GM19455 (cell line): ENCODE results near the gene MAN1A1.

Experiments
- ATAC-seq: cut with Tn5 transposase; IDR thresholded peaks from one replicate; pipeline ENCODE4 v1.9.1; 2021; ENCODE audit not compliant: unreplicated experiment

Gene MAN1A1

DNA sequence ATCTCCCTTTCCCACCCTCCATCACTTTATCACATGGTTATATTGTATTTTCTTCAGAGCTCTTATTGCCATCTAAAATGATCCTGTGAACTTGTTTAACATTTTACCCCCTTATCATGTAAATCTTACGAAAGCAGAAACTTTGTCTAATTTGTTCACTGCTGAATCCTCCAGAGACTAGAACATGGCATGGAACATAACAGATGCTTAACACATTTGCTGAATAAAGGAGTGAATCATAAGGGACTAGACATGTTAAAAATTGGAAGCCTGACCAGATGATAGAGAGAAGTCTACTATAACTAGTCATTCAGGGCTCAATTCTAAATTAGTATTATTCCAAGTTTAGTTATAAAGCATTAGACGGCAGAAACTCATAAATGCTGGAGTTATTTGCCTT is 73.3 kb downstream of the MAN1A1 start:
- ATAC-seq, result no peak

DNA sequence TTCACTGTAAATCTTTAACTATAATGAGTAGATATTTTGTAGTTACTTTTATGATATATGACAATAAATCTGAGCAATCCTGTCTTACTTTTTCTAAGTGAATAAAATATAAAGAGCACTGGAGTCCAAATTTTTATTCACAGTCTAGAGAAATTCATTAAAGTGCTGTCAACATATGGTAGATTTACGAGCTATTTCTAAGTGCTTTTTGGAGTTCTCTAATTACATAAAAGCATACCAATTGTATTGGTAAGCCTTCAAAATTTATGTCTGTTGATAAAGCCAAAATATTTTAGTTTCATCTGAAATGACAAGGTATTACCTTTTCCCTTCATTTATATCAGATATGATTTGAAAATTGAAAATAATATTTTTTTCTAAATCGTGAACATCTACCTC is 75.4 kb downstream of the MAN1A1 start:
- ATAC-seq, result no peak

DNA sequence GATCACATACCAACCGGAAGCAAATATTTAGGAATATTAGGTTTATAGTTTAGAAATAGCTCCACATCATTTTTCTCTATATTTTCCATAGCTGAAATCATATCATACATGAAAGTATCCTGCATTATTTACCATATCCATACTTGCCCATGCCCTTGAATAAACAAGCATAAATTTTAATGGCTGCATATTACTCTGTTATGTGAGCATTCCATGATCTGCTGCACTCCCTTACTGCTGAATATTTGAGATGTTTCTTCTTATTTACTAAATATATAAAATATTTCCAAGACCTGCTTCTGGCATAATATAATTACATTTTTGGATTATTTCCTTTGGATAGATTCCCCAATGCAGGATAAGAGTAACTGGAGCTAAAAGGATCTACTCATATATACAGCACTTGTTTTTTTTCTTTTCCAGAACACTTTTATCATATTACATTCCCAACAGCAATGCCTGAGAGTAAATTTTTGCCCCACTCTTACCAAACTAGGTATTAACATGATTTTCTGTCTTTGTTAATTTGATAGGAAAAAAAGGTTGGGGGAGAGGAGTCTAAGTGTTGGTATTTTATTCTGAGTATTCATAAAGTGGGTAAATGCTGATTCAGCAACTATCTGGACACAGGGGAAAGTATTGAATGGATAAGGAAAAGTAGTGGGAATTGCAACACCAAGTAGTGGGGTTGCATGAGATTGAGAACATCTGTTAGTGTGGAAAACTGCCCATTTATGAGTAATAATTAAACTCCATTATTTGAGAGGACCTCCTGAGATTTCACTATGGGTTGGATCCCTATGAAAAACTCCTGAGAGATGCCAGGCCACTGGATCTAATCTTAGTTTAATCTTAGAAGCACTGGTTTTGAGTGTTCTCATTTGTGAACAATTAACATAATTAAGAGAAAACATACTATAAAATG is 76.0 kb downstream of the MAN1A1 start:
- ATAC-seq, result no peak

DNA sequence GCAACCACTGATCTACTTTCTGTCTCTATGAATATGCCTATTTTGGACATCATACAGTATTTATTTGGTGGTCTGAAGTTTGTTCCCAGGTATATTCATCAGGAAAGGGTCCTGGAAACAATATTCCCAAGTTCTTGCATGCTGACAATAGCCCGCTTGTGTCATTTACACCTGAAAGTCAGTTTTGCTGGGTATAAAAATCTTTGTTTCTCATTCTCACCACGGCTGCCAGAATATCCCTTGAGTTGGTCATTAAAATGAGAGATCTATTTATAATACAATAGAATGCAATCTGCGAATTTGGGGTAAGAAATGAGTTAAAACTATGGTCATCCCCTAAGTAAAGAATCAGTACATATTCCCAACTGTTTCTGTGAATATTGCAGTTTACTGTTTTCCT is 79.0 kb downstream of the MAN1A1 start:
- ATAC-seq, result no peak

DNA sequence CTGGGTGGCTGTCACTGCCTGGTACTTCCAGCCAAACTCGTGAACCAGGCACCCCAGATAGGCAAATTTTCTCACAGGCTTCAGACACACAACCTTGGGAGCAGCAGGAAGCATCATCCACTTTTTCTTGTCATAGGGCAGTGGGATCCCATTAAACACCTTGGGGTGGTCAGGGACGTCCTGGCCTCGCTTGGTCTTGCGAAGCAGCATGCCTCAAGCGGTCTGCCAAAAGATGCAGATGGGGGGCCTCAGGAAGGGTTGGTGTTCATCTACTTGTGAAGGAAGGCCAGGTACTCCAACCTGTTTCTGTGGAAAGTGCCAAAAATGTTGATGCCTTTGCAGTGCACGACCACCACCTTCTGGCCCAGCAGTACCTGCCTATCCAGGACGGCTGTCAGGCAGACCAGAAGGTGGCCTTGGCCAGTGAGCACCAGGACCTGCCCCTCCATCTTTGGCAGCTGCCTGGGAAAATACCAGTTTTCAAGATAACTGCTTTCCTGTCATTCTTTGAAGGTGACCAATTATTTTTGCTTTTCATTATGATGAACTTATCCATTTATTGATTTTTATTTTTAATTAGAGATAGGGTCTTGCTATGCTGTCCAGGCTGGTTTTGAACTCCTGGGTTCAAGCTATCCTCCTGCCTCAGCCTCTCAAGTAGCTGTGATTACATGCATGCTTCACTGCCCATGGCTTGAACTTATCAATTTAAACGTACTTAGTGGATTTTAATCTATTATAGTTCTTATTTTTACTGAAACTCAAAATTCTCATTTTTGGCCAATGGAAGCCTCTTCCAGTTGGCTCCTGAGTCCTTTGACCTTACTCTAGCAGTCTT is 80.1 kb downstream of the MAN1A1 start:
- ATAC-seq, result no peak

DNA sequence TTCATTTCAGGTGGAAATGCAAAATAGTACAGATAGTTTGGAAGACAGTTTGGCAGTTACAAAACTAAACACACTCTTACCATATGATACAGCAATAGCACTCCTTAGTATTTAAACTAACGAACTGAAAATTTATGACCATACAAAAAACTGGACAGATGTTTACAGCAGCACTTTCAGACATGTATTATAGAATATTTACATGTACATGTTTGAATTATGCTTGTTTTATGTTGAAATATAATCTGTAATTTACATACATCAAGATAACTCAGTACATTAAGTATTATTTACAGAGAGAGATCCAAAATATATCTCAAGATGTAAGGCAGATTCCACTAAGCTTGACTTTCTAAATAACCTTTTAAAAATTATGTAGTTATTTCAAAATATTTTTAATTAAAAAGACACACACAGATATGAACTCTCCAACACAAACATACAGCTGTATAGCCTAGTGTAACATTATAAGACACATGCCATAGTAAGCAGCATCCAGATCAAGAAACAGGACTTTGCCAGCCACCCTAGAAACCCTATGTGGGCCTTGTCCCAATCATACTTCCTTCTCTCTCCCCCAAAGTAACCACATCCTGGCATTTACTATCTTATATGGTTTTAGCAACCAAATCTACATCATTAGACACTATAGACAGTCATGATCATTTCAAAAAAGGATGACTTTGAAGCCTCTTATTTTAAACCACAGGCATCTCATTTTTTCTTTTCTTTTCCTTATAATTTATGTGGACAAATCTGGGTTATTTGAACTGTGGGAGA is 82.2 kb downstream of the MAN1A1 start:
- no peak for ATAC-seq

DNA sequence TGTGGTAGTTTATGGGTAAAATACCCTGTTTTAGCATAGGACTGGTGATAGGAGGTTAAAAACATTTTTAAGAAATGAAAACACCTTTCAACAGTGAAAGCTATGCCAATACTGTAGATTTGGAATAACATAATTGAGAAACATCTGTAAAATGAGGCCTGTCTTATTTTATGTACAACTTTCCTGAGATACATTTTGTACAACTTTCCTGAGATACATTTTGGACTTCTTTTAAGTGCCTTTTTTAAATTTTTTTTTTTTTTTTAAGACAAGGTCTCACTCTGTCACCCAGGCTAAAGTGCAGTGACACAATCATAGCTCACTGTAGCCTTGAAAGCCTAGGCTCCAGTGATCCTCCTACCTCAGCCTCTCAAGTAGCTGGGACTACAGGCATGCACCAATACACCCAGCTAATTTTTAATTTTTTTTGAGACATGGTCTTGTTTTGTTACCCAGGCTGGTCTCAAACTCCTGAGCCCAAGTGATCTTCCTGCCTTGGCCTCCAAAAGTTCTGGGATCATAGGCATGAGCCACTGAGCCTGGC is 84.6 kb downstream of the MAN1A1 start:
- ATAC-seq, result no peak

DNA sequence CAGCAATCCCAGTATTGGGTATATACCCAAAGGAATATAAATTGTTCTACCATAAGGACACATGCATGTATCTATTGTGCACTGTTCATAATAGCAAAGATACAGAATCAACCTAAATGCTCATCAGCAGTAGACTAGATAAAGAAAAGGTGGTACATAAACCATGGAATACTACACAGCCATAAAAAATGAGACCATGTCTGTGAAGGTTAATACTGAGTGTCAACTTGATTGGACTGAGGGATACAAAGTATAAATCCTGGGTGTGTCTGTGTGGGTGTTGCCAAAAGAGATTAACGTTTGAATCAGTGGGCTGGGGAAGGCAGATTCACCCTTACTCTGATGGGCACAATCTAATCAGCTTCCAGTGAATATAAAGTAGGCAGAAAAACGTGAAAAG is 86.9 kb downstream of the MAN1A1 start:
- no peak for ATAC-seq

DNA sequence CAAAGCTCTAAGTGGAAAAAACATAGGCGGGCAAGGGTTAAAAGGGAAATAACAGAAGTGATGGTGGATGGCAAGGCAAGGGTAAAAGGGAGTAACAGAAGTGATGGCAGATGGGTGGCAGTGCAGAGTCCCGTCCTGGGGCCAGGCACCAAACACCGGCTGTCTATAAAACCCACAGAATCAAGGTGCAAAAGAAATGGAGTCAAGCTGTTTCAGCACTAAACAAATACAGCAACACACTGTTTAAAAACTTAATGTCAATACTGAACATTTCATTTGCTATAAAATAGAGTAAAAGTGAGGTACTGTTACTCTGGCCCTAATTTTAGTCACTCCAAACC is 87.6 kb downstream of the MAN1A1 start:
- ATAC-seq, result no peak

DNA sequence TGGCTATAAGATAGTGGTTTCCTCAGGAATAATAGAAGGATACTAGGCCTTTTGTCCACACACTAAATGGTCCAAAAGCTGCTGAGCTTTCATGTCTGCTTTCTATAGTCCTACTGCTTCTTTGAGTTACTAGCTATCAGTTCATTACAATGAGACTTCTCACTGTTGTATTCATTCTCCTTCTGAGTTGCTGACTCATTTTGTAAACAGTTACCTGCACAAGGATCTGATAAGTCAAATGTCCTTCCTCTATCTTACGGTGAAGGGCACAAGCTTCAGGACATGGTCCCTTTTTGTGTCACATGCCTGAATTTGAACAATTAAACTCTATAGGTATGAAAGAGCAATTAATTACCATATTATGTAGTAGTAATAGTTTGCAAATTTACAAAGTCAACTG is 90.5 kb downstream of the MAN1A1 start:
- no peak for ATAC-seq

DNA sequence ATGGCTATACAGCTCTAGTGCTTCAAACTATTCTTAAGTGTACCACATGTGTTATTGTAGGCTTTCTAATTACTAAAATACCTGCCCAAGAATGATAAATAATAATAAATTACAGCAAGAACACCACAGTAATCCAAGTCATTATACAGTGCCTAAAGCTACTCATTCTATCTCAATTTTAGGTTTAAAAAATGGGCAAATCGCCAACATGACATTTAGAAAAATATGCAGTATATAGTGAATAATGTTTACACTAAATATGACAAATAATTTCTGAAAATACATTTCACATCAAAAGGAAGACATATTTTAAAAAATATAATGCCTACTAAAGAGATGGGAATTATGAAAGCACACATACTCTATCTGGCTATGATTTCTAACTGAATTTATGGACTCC is 91.8 kb downstream of the MAN1A1 start:
- no peak for ATAC-seq

DNA sequence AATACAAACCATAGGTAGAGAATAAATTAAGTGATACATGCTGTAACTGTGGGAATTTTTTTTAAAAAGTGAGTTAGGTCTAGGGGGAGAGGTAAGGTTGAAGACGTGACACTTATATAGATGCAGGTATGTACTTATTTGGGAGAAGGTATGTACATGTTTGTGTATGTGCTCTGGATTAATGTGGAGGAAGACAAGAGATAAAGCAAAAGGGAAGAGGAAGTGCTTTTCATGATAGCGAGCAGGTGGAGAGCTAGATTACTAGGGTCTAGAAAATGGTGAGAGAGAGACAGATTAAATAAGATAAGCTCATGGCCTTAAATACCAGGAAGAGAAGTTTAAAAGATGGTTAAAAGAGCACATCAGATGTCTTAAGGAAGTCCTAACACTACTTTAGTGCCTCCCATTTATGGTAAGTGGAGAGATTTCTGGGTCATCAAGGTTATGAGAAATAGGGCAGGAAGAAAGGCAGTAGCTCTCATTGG is 92.5 kb downstream of the MAN1A1 start:
- no peak for ATAC-seq

DNA sequence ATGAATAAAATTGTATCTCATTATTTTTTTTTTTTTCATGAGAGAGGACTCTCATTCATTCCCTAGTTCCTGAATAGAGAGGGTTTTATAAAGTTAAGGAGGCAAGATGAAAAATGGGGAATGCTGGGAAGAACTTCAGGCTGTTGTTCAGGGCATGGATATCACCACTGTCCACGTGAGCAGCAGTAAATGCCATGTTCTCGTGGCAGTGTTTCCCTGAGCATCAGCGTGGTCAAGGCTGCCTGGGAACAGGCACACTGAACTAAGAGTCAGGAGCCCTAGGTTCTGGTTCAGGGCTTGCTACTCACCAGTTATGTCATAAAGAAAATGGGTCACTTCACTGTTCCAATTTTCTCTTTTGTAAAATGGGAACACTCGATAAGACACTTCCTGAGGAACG is 93.2 kb downstream of the MAN1A1 start:
- ATAC-seq, result no peak

DNA sequence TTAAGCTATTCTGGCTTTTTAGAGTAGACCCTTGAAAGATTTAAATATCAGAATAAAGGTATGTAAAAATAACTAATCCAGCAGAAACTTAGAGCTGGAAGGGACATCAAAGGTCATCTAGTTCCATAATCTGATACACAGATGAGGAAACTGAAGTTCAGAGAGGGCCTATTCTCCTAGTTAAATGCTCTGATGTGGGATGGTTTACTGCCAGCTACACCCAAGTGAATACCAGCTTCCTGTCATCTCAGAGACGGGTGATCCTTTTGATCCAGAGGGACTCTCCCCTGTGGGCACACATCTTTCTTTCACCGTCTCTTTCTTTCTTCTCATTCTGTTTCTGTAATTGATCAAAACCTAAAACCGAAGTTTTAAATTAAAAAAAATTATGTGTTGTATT is 94.1 kb downstream of the MAN1A1 start:
- no peak for ATAC-seq

DNA sequence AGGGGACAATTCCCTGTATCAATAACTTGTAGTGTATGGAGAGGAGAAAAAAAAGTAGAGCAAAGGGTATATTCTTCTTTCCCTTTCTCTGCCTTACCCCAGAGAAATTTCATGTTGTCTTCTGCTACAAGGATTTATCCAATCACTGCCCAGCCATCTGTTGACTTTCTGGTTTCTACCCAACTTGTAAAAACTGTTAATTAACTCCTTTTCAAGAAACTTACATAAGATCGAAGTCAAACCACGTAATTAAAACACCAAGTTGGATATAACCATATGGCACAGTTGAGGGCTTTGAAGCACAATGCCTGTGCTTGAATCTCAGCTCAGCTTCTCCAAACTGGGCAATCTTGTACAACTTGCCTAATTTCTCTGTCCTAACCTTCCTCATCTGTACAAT is 99.5 kb downstream of the MAN1A1 start:
- no peak for ATAC-seq

DNA sequence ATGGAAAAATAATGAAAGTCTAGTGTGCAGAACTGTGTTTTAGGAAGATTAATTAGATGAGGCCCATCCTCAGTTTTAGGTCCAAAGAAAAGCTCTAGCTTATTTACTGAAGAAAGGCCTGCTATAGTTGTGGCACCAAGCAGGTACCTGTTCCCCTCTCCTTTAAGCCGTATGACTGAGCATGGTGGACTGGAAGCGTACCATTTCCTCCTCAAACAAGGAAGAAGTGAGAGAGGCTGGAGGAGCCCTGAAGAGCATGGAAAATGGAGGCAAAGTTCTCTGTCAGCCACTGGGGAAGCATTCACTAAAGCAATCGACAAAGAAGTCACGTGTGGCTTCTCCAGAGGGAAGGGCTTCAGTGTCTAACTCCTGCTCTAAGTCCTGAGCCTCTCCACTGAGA is 100.2 kb downstream of the MAN1A1 start:
- no peak for ATAC-seq

DNA sequence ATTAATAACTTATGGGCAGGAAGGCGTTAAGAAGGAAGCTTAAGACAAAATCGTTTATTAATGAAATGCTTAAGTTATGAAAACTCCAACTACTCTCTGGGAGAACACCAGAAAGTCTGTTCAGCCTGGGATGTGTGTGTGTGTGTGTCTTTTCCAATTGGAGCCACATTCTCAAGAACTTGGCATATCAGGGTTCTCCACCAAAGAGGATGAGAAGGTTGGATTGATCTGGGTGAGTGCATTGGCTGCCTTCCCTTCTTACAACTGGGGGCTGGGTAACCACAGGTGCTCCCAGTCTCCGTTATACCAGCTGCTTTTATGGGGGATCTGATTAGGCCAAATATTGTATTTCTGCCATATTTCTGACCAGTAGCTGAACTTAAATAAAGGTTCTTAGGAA is 102.1 kb downstream of the MAN1A1 start:
- no peak for ATAC-seq

DNA sequence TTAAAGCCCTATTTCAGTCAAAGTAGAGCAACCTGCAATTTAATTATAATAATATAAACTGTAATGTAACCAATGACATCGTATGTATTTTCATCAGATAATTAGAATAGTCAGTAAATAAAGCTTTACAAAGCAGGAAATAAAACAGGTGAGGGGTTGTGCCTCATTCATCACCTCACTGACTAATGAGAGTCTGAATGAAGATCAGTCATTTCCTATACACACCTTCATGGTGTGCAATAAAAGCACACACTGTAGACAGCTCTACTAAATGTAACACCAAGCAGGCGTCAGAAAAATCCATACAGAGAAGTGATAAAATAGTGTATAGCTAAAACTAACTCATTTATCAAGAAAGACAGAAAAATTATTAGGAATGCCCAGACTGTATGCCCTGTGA is 105.9 kb downstream of the MAN1A1 start:
- ATAC-seq, result no peak

DNA sequence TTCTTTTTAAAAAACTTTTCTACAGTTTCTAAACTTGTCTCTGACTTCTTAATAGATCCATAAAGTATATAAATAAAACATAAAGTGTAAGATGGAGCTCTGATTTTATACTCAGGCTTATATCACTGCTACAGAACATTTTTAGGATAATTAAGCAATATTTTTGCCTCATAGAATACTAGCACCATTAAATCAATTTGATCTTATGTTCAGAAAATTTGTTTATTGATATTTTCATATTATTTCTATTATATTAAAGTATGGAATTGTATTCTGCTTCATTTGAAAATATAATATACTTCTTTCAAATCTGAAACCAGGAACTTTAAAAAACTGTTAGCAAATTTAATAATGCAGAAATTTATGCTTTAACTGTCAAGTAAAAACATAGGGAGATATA is 106.5 kb downstream of the MAN1A1 start:
- ATAC-seq, result no peak

DNA sequence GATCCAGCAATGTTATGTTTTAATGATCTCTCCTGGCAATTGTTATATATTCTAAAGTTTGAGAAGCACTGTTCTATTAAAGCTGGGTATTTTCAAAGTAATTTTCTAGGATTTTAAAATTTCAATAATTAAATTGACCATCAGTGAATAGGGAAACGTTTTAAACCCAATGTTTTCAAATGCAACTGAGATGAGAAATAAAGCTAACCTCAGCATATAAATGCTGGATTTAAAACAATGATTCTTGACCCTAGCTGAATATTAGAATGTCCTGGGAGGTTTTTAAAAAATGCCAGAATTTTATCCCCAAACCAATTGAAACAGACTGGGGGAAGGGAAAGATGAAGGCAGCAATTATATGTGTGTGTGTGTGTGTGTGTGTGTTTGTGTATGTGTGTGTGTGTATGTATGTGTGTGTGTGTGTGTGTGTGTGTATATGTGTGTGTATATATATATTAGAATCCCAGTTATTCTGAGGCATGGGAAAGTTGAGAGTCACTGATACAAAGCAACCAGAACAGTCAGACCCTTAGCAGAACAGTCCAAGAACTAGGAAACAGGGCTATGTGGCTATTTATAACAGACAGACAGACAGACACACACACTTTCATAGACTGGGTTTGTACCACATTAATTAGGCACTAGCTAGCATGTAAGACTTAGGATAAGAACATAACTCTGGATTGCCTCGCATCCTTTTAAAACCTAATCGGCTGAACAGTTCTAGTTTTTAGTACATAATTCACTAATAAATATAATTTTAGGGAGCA is 107.8 kb downstream of the MAN1A1 start:
- ATAC-seq, result no peak
